ENCODE results near the gene FANCF.

DNA sequence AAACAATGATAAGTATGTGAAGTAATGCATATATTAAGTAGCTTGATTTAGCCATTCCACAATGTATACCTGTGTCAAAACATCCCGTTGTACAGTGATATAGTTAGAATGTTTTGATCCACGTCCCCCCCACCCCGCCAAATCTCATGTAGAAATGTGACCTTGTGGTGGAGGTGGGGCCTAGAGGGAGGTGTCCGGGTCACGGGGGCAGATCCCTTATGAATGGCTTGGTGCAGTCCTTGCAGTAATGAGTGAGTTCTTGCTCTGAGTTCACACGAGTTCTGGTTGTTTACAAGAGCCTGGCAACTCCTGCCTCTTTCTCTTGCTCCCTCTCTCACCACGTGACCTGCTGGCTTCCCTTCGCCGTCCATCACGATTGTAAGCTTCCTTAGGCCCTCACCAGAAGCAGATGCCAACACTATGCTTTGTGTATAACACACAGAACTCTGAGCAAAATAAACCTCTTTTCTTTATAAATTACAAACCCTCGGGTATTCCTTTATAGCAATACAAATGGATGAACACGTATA, 41.6 kb downstream of the FANCF start:
- TF ChIP-seq, protein P1, sequence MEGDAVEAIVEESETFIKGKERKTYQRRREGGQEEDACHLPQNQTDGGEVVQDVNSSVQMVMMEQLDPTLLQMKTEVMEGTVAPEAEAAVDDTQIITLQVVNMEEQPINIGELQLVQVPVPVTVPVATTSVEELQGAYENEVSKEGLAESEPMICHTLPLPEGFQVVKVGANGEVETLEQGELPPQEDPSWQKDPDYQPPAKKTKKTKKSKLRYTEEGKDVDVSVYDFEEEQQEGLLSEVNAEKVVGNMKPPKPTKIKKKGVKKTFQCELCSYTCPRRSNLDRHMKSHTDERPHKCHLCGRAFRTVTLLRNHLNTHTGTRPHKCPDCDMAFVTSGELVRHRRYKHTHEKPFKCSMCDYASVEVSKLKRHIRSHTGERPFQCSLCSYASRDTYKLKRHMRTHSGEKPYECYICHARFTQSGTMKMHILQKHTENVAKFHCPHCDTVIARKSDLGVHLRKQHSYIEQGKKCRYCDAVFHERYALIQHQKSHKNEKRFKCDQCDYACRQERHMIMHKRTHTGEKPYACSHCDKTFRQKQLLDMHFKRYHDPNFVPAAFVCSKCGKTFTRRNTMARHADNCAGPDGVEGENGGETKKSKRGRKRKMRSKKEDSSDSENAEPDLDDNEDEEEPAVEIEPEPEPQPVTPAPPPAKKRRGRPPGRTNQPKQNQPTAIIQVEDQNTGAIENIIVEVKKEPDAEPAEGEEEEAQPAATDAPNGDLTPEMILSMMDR (IDR thresholded peaks at IDR 0.05) = no peak
- no peak for TF ChIP-seq ZFX (IDR thresholded peaks at IDR 0.05; ENCODE audit: borderline replicate concordance)
